Purkinje cell (primary cell): ENCODE data around the gene SNIP1. TPM values are rescaled to one million over a fixed set of nuclear protein-coding genes. Genes with fewer than 3 reads are reported as not detected.

Experiments
- polyA plus RNA-seq: library from polyadenylated mRNA; unstranded; fragments of >200 nt; fragmentation: Nextera tagmentation; gene quantifications from 2 replicates; pipeline ENCODE4 v1.2.1, GENCODE V29; 2014

Gene SNIP1
- polyA plus RNA-seq: 2.3 and 2.8 TPM in 2 replicates

GRCh38 chr1:37553927-37554808 is at the start of gene SNIP1:
Gene SNIP1, minus strand, starts transcription at chr1:37554293. Its CDS starts 64 bp downstream, at chr1:37554229.

GRCh38 chr1:37595440-37596181 is 41.5 kb upstream of the SNIP1 start, which contains the start of gene GNL2:
Gene GNL2, minus strand, starts transcription at chr1:37595937. Its CDS starts 115 bp downstream, at chr1:37595822.

GRCh38 chr1:37556712-37557196 is 2.7 kb upstream of the SNIP1 start, which contains the start of gene DNALI1:
Gene DNALI1, plus strand, starts transcription at chr1:37556940. Its CDS starts 55 bp downstream, at chr1:37556995.

GRCh38 chr1:37514350-37515184 is 39.5 kb downstream of the SNIP1 start, which contains the start of gene MEAF6:
Gene MEAF6, minus strand, starts transcription at chr1:37514766. Its CDS starts 20 bp downstream, at chr1:37514746.

Other genes starting within 250 kb of the SNIP1 start
- not detected in 2 replicates for gene ZC3H12A, start 79.7 kb downstream of the SNIP1 start, polyA plus RNA-seq
- 35.8 and 53.3 TPM in 2 replicates for gene MEAF6, start 39.5 kb downstream of the SNIP1 start, polyA plus RNA-seq
- gene DNALI1, start 2.6 kb upstream of the SNIP1 start, polyA plus RNA-seq: 8.0 and 9.0 TPM in 2 replicates
- gene GNL2, start 41.6 kb upstream of the SNIP1 start, polyA plus RNA-seq: 13.2 and 18.2 TPM in 2 replicates
- not detected in 2 replicates for gene RSPO1, start 80.6 kb upstream of the SNIP1 start, polyA plus RNA-seq
- 0.44 and 2.9 TPM in 2 replicates for gene CDCA8, start 138.2 kb upstream of the SNIP1 start, polyA plus RNA-seq
- gene EPHA10, start 210.8 kb upstream of the SNIP1 start, polyA plus RNA-seq: 0.15 TPM in 1 of 2 replicates, not detected in the other
- gene MANEAL, start 239.6 kb upstream of the SNIP1 start, polyA plus RNA-seq: 20.3 and 20.4 TPM in 2 replicates